ENCODE measurements around the gene MTA1.

Gene MTA1

GRCh38 chr14:105460116-105460515, 40.5 kb downstream of the MTA1 start:
- DNase-seq (ENCODE audit: low read depth), result no peak
- TF ChIP-seq CTCF (IDR thresholded peaks at IDR 0.05; ENCODE audit: low read depth, low read length, missing control alignments), result no peak
- no peak overlapping the region for H3K4me3 ChIP-seq (ENCODE audit: low read depth, low read length)

GRCh38 chr14:105460616-105461015, 41.0 kb downstream of the MTA1 start:
- no peak overlapping the region for H3K4me3 ChIP-seq (ENCODE audit: low read depth, low read length)
- no peak for DNase-seq (ENCODE audit: low read depth)
- TF ChIP-seq CTCF (IDR thresholded peaks at IDR 0.05; ENCODE audit: low read depth, low read length, missing control alignments), result no peak

GRCh38 chr14:105461903-105462302, 42.3 kb downstream of the MTA1 start:
- H3K4me3 ChIP-seq (ENCODE audit: low read depth, low read length), result no peak overlapping the region
- DNase-seq (ENCODE audit: low read depth), result no peak
- no peak for TF ChIP-seq CTCF (IDR thresholded peaks at IDR 0.05; ENCODE audit: low read depth, low read length, missing control alignments)

GRCh38 chr14:105464501-105464900, 44.9 kb downstream of the MTA1 start:
- no peak for DNase-seq (ENCODE audit: low read depth)
- no peak for TF ChIP-seq CTCF (IDR thresholded peaks at IDR 0.05; ENCODE audit: low read depth, low read length, missing control alignments)
- no peak overlapping the region for H3K4me3 ChIP-seq (ENCODE audit: low read depth, low read length)

- H3K4me3 ChIP-seq (ENCODE audit: low read depth, low read length), result no peak overlapping the region
- DNase-seq (ENCODE audit: low read depth), result no peak
- TF ChIP-seq CTCF (IDR thresholded peaks at IDR 0.05; ENCODE audit: low read depth, low read length, missing control alignments), result no peak
These were observed 45.8 kb downstream of the MTA1 start for GRCh38 chr14:105465209-105466031.

GRCh38 chr14:105466531-105467248, 47.1 kb downstream of the MTA1 start:
- no peak for TF ChIP-seq CTCF (IDR thresholded peaks at IDR 0.05; ENCODE audit: low read depth, low read length, missing control alignments)
- no peak for DNase-seq (ENCODE audit: low read depth)
- H3K4me3 ChIP-seq (ENCODE audit: low read depth, low read length), result no peak overlapping the region
